ENCODE results near the gene FUT3.

The FUT3 gene

GRCh38 chr19:5895409-5895808 lies 44.2 kb upstream of the FUT3 start:
- no peaks in the 10 kb centered on the region for H3F3A ChIP-seq (ENCODE audit: insufficient read depth)
- H3K4me3 ChIP-seq (ENCODE audit: insufficient read depth, low read length, poor library complexity, severe bottlenecking): no peak overlapping the region
- no peaks in the 10 kb centered on the region for H3K27me3 ChIP-seq (ENCODE audit: low read length)
- no peaks in the 10 kb centered on the region for H3K9me2 ChIP-seq (replicated peaks; ENCODE audit: insufficient read depth, low read length)
- peaks cover 8% of the 10 kb centered on the region for H3K79me2 ChIP-seq (ENCODE audit: insufficient read depth, low read length)
- no peaks in the 10 kb centered on the region for H3K9me3 ChIP-seq (ENCODE audit: insufficient read depth, low read length)
- no peak overlapping the region for H3K9ac ChIP-seq (ENCODE audit: low read length)
- no peaks in the 10 kb centered on the region for H4K20me1 ChIP-seq (ENCODE audit: low read depth, low read length)
- no peak overlapping the region for H3K4me2 ChIP-seq (ENCODE audit: low read depth, low read length, poor library complexity, severe bottlenecking)
- H2AFZ ChIP-seq (ENCODE audit: low read depth, low read length, severe bottlenecking): no peak overlapping the region
- no peak for TF ChIP-seq CTCF (IDR thresholded peaks at IDR 0.05; ENCODE audit: insufficient read depth, low read length, poor library complexity, severe bottlenecking)
- no peak for TF ChIP-seq EZH2phosphoT487 (conservative IDR thresholded peaks at IDR 0.05; ENCODE audit: low read length)
- H3K27ac ChIP-seq (ENCODE audit: low read depth, low read length): no peak overlapping the region
- H3K36me3 ChIP-seq (ENCODE audit: low read length): no peaks in the 10 kb centered on the region

- H3F3A ChIP-seq (ENCODE audit: insufficient read depth): no peaks in the 10 kb centered on the region
- no peaks in the 10 kb centered on the region for H3K27me3 ChIP-seq (ENCODE audit: low read length)
- H3K9me2 ChIP-seq (replicated peaks; ENCODE audit: insufficient read depth, low read length): no peaks in the 10 kb centered on the region
- H4K20me1 ChIP-seq (ENCODE audit: low read depth, low read length): no peaks in the 10 kb centered on the region
- H3K4me2 ChIP-seq (ENCODE audit: low read depth, low read length, poor library complexity, severe bottlenecking): no peak overlapping the region
- H3K36me3 ChIP-seq (ENCODE audit: low read length): no peaks in the 10 kb centered on the region
- H3K27ac ChIP-seq (ENCODE audit: low read depth, low read length): no peak overlapping the region
- TF ChIP-seq CTCF (IDR thresholded peaks at IDR 0.05; ENCODE audit: insufficient read depth, low read length, poor library complexity, severe bottlenecking) (no peak), EZH2phosphoT487 (conservative IDR thresholded peaks at IDR 0.05; ENCODE audit: low read length) (no peak)
- no peaks in the 10 kb centered on the region for H3K9me3 ChIP-seq (ENCODE audit: insufficient read depth, low read length)
- no peak overlapping the region for H2AFZ ChIP-seq (ENCODE audit: low read depth, low read length, severe bottlenecking)
- H3K4me3 ChIP-seq (ENCODE audit: insufficient read depth, low read length, poor library complexity, severe bottlenecking): no peak overlapping the region
- H3K9ac ChIP-seq (ENCODE audit: low read length): no peak overlapping the region
- H3K79me2 ChIP-seq (ENCODE audit: insufficient read depth, low read length): peaks cover 2% of the 10 kb centered on the region
These were observed 43.6 kb upstream of the FUT3 start for GRCh38 chr19:5894704-5895349.

GRCh38 chr19:5893907-5894703 lies 42.9 kb upstream of the FUT3 start:
- Histone ChIP-seq H3K36me3 (ENCODE audit: low read length) (no peaks in the 10 kb centered on the region), H4K20me1 (ENCODE audit: low read depth, low read length) (no peaks in the 10 kb centered on the region), H3F3A (ENCODE audit: insufficient read depth) (no peaks in the 10 kb centered on the region), H3K9me3 (ENCODE audit: insufficient read depth, low read length) (no peaks in the 10 kb centered on the region), H3K27me3 (ENCODE audit: low read length) (no peaks in the 10 kb centered on the region), H3K9me2 (replicated peaks; ENCODE audit: insufficient read depth, low read length) (no peaks in the 10 kb centered on the region), H3K4me3 (ENCODE audit: insufficient read depth, low read length, poor library complexity, severe bottlenecking) (no peak overlapping the region), H3K4me2 (ENCODE audit: low read depth, low read length, poor library complexity, severe bottlenecking) (no peak overlapping the region), H2AFZ (ENCODE audit: low read depth, low read length, severe bottlenecking) (no peak overlapping the region), H3K27ac (ENCODE audit: low read depth, low read length) (no peak overlapping the region), H3K79me2 (ENCODE audit: insufficient read depth, low read length) (no peaks in the 10 kb centered on the region), H3K9ac (ENCODE audit: low read length) (no peak overlapping the region)
- TF ChIP-seq CTCF (IDR thresholded peaks at IDR 0.05; ENCODE audit: insufficient read depth, low read length, poor library complexity, severe bottlenecking) (no peak), EZH2phosphoT487 (conservative IDR thresholded peaks at IDR 0.05; ENCODE audit: low read length) (no peak)

Measured in SU-DHL-6 (cell line).